ENCODE results near the gene GGA2.

- TF ChIP-seq CTCF (conservative IDR thresholded peaks at IDR 0.05; ENCODE audit: low read length) (no peak), EZH2phosphoT487 (IDR thresholded peaks at IDR 0.05; ENCODE audit: borderline replicate concordance) (no peak)
Measured at GRCh38 chr16:23539984-23540816, 29.9 kb upstream of the GGA2 start.

All from Loucy (cell line).